GM23338 (cell line): ENCODE results near the gene MAP1LC3A. TPM values are rescaled to one million over a fixed set of nuclear protein-coding genes. Genes with fewer than 3 reads are reported as not detected.

ENCODE experiments used
- ATAC-seq: fragments of 200-7000 bp; cut with Tn5 transposase; 3 replicates; pipeline ENCODE4 v1.9.1; 2020
- DNase-seq: peaks from one replicate; pipeline ENCODE4 v3.0.0-alpha.2; 2015; ENCODE audit warnings: low spot score
- H2AFZ ChIP-seq: fragments of 200-600 bp; sonication (generic); 2 replicates; pipeline ENCODE4 v1.8.0; 2016; ENCODE audit warnings: antibody characterized with exemption, mild to moderate bottlenecking, moderate library complexity
- H3F3A ChIP-seq: fragments of 200-600 bp; sonication (generic); replicated peaks from 2 replicates; pipeline ENCODE4 v1.8.0; 2017; ENCODE audit warnings: antibody characterized with exemption, mixed run types, low read depth
- H3K27ac ChIP-seq: fragments of 200-600 bp; sonication (generic); 2 replicates; pipeline ENCODE4 v1.6.1; 2016; ENCODE audit warnings: low read depth
- H3K27me3 ChIP-seq: fragments of 200-600 bp; sonication (generic); 2 replicates; pipeline ENCODE4 v1.8.0; 2016; ENCODE audit warnings: mild to moderate bottlenecking, mixed run types, moderate library complexity; ENCODE audit not compliant: insufficient read depth
- H3K36me3 ChIP-seq: fragments of 200-600 bp; sonication (generic); 2 replicates; pipeline ENCODE4 v1.8.0; 2016; ENCODE audit warnings: mild to moderate bottlenecking; ENCODE audit not compliant: insufficient read depth
- H3K4me1 ChIP-seq: fragments of 200-600 bp; sonication (generic); 2 replicates; pipeline ENCODE4 v1.8.0; 2016; ENCODE audit warnings: mild to moderate bottlenecking, moderate library complexity; ENCODE audit not compliant: insufficient read depth
- H3K4me2 ChIP-seq: fragments of 200-600 bp; sonication (generic); 2 replicates; pipeline ENCODE4 v1.7.1; 2017; ENCODE audit warnings: mixed run types
- H3K4me3 ChIP-seq: fragments of 200-600 bp; sonication (generic); 2 replicates; pipeline ENCODE4 v1.6.1; 2016; ENCODE audit warnings: mixed run types
- H3K79me2 ChIP-seq: fragments of 200-600 bp; sonication (generic); replicated peaks from 2 replicates; pipeline ENCODE4 v1.8.0; 2017; ENCODE audit warnings: mild to moderate bottlenecking; ENCODE audit not compliant: insufficient read depth
- H3K9me2 ChIP-seq: fragments of 200-600 bp; sonication (generic); 2 replicates; pipeline ENCODE4 v1.8.0; 2017; ENCODE audit not compliant: insufficient read depth
- H4K20me1 ChIP-seq: fragments of 200-600 bp; sonication (generic); replicated peaks from 2 replicates; pipeline ENCODE4 v1.8.0; 2017; ENCODE audit warnings: mild to moderate bottlenecking; ENCODE audit not compliant: insufficient read depth
- H3K27ac Mint-ChIP-seq: 2 replicates; pipeline ENCODE4 v1.8.0; 2020; ENCODE audit warnings: inconsistent platforms, mild to moderate bottlenecking, moderate library complexity, mixed read lengths
- H3K27me3 Mint-ChIP-seq: 3 replicates; pipeline ENCODE4 v1.8.0; 2022; ENCODE audit warnings: low read depth, mild to moderate bottlenecking, moderate library complexity, mixed read lengths, inconsistent platforms; ENCODE audit not compliant: insufficient read depth, poor library complexity
- H3K36me3 Mint-ChIP-seq: 3 replicates; pipeline ENCODE4 v1.8.0; 2021; ENCODE audit warnings: low read depth, mild to moderate bottlenecking, inconsistent platforms, moderate library complexity, mixed read lengths
- H3K4me1 Mint-ChIP-seq: 3 replicates; pipeline ENCODE4 v1.8.0; 2020; ENCODE audit warnings: mild to moderate bottlenecking, inconsistent platforms, mixed read lengths
- H3K4me3 Mint-ChIP-seq: 3 replicates; pipeline ENCODE4 v1.8.0; 2021; ENCODE audit warnings: moderate library complexity, mild to moderate bottlenecking, inconsistent platforms, mixed read lengths
- H3K9me3 Mint-ChIP-seq: 3 replicates; pipeline ENCODE4 v1.8.0; 2020; ENCODE audit warnings: moderate library complexity, mild to moderate bottlenecking, inconsistent platforms, mixed read lengths
- CREB1 ChIP-seq: fragments of 250-450 bp; sonication (Bioruptor Pico); IDR thresholded peaks from 2 replicates; pipeline ENCODE4 v1.5.0; 2020; ENCODE audit warnings: low read depth, mild to moderate bottlenecking, moderate library complexity
- EZH2 ChIP-seq: fragments of 200-600 bp; sonication (generic); IDR thresholded peaks from one replicate; pipeline ENCODE4 v1.8.0; 2017; ENCODE audit warnings: antibody characterized with exemption, mild to moderate bottlenecking, low read depth; ENCODE audit not compliant: unreplicated experiment
- EZH2phosphoT487 ChIP-seq: fragments of 200-600 bp; sonication (generic); IDR thresholded peaks from one replicate; pipeline ENCODE4 v1.8.1; 2018; ENCODE audit warnings: antibody characterized with exemption; ENCODE audit not compliant: unreplicated experiment
- JUNB ChIP-seq: IDR thresholded peaks from one replicate; pipeline ENCODE4 v1.6.1; 2016; ENCODE audit warnings: antibody characterized with exemption; ENCODE audit not compliant: unreplicated experiment
- NANOG ChIP-seq: IDR thresholded peaks from 2 replicates; pipeline ENCODE4 v1.6.1; 2016; ENCODE audit warnings: antibody characterized with exemption, borderline replicate concordance
- POLR2AphosphoS5 ChIP-seq: IDR thresholded peaks from 2 replicates; pipeline ENCODE4 v1.6.1; 2016; ENCODE audit warnings: antibody characterized with exemption, low read depth
- STAT1 ChIP-seq: IDR thresholded peaks from one replicate; pipeline ENCODE4 v1.6.1; 2016; ENCODE audit warnings: antibody characterized with exemption; ENCODE audit not compliant: unreplicated experiment
- ZNF114 ChIP-seq: fragments of 250-450 bp; sonication (Bioruptor Pico); IDR thresholded peaks from 2 replicates; pipeline ENCODE4 v1.5.0; 2020; ENCODE audit warnings: mild to moderate bottlenecking, moderate library complexity
- ZNF331 ChIP-seq: fragments of 250-450 bp; sonication (Bioruptor Pico); IDR thresholded peaks from 2 replicates; pipeline ENCODE4 v1.5.0; 2020; ENCODE audit warnings: low read depth, mild to moderate bottlenecking, moderate library complexity
- polyA plus RNA-seq: library from polyadenylated mRNA; unstranded; fragments of >200 nt; fragmentation: Nextera tagmentation; extraction: Ambion mirVana; gene quantifications from 2 replicates; pipeline ENCODE4 v1.2.1, GENCODE V29; 2016
- total RNA-seq: library from RNA; depleted of rRNA; stranded (reverse); fragments of >200 nt; shearing (Covaris generic); gene quantifications from 2 replicates; pipeline ENCODE4 v1.2.3, GENCODE V29; 2014
- TF ChIP-seq, protein P1 (sequence below): IDR thresholded peaks from one replicate; pipeline ENCODE4 v1.6.1; 2018; ENCODE audit warnings: antibody characterized with exemption; ENCODE audit not compliant: unreplicated experiment
- TF ChIP-seq, protein P2 (sequence below): IDR thresholded peaks from 2 replicates; pipeline ENCODE4 v1.6.1; 2016; ENCODE audit warnings: antibody characterized with exemption
- TF ChIP-seq, protein P3 (sequence below), 2 experiments: fragments of 200-600 bp in 1 of 2; sonication (generic) in 1 of 2; conservative IDR thresholded peaks; 2 replicates each; pipeline versions ENCODE4 v1.5.1 to v1.6.1; 2016 to 2017; ENCODE audit warnings: antibody characterized with exemption in 2 of 2, low read depth in 2 of 2, mild to moderate bottlenecking in 2 of 2, moderate library complexity in 1 of 2

The MAP1LC3A gene
- total and polyA plus RNA-seq, 2 experiments from 2014 or later: 15.2 to 15.9 TPM

DNA sequence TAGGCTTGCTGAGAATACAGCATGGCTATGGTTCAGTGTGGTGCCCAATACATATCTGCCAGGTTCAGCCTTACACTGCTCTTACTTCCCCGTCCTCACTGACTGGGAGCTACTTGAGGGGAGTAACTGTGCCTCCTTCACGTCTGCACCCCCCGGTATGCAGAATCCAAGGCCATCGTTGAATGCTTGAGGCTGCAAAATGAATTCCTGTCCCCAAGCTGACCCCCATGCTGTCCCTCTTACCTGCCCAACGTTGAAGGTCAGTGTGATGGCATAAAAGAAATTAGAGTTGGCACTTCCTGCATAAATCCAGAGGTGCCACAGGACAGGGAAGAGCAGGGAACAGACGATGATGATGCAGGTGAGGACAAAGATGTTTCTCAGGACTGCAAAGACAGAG, 16.3 kb downstream of the MAP1LC3A start (continued):
- TF ChIP-seq, protein P1, sequence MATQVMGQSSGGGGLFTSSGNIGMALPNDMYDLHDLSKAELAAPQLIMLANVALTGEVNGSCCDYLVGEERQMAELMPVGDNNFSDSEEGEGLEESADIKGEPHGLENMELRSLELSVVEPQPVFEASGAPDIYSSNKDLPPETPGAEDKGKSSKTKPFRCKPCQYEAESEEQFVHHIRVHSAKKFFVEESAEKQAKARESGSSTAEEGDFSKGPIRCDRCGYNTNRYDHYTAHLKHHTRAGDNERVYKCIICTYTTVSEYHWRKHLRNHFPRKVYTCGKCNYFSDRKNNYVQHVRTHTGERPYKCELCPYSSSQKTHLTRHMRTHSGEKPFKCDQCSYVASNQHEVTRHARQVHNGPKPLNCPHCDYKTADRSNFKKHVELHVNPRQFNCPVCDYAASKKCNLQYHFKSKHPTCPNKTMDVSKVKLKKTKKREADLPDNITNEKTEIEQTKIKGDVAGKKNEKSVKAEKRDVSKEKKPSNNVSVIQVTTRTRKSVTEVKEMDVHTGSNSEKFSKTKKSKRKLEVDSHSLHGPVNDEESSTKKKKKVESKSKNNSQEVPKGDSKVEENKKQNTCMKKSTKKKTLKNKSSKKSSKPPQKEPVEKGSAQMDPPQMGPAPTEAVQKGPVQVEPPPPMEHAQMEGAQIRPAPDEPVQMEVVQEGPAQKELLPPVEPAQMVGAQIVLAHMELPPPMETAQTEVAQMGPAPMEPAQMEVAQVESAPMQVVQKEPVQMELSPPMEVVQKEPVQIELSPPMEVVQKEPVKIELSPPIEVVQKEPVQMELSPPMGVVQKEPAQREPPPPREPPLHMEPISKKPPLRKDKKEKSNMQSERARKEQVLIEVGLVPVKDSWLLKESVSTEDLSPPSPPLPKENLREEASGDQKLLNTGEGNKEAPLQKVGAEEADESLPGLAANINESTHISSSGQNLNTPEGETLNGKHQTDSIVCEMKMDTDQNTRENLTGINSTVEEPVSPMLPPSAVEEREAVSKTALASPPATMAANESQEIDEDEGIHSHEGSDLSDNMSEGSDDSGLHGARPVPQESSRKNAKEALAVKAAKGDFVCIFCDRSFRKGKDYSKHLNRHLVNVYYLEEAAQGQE: no peak
- TF ChIP-seq, protein P2, sequence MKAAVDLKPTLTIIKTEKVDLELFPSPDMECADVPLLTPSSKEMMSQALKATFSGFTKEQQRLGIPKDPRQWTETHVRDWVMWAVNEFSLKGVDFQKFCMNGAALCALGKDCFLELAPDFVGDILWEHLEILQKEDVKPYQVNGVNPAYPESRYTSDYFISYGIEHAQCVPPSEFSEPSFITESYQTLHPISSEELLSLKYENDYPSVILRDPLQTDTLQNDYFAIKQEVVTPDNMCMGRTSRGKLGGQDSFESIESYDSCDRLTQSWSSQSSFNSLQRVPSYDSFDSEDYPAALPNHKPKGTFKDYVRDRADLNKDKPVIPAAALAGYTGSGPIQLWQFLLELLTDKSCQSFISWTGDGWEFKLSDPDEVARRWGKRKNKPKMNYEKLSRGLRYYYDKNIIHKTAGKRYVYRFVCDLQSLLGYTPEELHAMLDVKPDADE: no peak
- TF ChIP-seq ZNF114 (CRISPR knock-in tag) (no peak), STAT1 (no peak), CREB1 (no peak), ZNF331 (CRISPR knock-in tag) (no peak), EZH2phosphoT487 (no peak), POLR2AphosphoS5 (no peak), JUNB (no peak)
- TF ChIP-seq, protein P3, sequence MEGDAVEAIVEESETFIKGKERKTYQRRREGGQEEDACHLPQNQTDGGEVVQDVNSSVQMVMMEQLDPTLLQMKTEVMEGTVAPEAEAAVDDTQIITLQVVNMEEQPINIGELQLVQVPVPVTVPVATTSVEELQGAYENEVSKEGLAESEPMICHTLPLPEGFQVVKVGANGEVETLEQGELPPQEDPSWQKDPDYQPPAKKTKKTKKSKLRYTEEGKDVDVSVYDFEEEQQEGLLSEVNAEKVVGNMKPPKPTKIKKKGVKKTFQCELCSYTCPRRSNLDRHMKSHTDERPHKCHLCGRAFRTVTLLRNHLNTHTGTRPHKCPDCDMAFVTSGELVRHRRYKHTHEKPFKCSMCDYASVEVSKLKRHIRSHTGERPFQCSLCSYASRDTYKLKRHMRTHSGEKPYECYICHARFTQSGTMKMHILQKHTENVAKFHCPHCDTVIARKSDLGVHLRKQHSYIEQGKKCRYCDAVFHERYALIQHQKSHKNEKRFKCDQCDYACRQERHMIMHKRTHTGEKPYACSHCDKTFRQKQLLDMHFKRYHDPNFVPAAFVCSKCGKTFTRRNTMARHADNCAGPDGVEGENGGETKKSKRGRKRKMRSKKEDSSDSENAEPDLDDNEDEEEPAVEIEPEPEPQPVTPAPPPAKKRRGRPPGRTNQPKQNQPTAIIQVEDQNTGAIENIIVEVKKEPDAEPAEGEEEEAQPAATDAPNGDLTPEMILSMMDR (conservative IDR thresholded peaks at IDR 0.05; ENCODE audit: low read depth in 2 of 2): no peak

DNA sequence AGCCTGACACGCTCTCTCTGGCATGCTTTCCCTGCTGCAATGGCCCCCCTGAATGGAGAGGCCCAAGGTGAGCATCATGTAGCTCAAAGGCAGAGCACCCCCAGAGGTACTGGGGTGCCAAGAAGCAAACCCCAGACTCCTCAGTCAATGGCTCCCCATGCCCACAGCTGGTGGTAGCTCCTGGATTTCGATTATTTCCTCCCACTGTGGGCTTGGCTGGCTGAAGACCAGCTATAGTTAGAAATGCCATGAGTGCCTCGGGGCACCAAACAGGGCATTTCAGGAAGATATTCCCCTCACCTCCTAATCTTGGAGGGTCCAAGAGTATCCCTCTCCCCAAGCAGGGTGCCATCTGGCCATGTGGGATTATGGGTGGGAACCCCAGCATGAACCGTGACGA, 16.8 kb downstream of the MAP1LC3A start:
- H3K36me3 Mint-ChIP-seq: peaks cover 9% of the 10 kb centered on the region; the same call in 2 of the 3 replicates
- no peak for TF ChIP-seq POLR2AphosphoS5
- TF ChIP-seq EZH2: no peak
- TF ChIP-seq, protein P2: no peak
- TF ChIP-seq STAT1: no peak
- TF ChIP-seq ZNF114 (CRISPR knock-in tag): no peak
- TF ChIP-seq ZNF331 (CRISPR knock-in tag): no peak
- TF ChIP-seq, protein P3 (conservative IDR thresholded peaks at IDR 0.05; ENCODE audit: low read depth in 2 of 2): no peak
- no peak for TF ChIP-seq NANOG
- no peak for TF ChIP-seq JUNB
- TF ChIP-seq, protein P1: no peak

More for the DNA sequence above, 16.8 kb downstream of the MAP1LC3A start:
- no peaks in the 10 kb centered on the region for H3K27me3 ChIP-seq
- H3K27me3 Mint-ChIP-seq: no peaks in the 10 kb centered on the region
- H3K4me1 Mint-ChIP-seq: peaks cover 11% of the 10 kb centered on the region; the same call in 2 of the 3 replicates
- no peaks in the 10 kb centered on the region for H3K79me2 ChIP-seq
- no peaks in the 10 kb centered on the region for H3K9me2 ChIP-seq
- H3K4me1 ChIP-seq: peaks cover 6% of the 10 kb centered on the region; the same call in 1 of the 2 replicates
- no peak overlapping the region for H3K4me2 ChIP-seq
- H3K4me3 ChIP-seq: no peak overlapping the region
- no peak overlapping the region for H3K4me3 Mint-ChIP-seq
- no peaks in the 10 kb centered on the region for H4K20me1 ChIP-seq
- ATAC-seq: no peak
- no peaks in the 10 kb centered on the region for H3K9me3 Mint-ChIP-seq
- no peaks in the 10 kb centered on the region for H3K36me3 ChIP-seq
- H3F3A ChIP-seq: no peaks in the 10 kb centered on the region
- no peak overlapping the region for H3K27ac ChIP-seq
- no peak overlapping the region for H2AFZ ChIP-seq
- no peak for DNase-seq
- H3K27ac Mint-ChIP-seq: no peak overlapping the region
